NOMO-1 treated with dmso at 0.1 percent for 144 hours (cell line): Measurements from ENCODE around the gene FAM81B.

Experiments used
- DNase-seq: peaks from one replicate; lab custom pipeline; 2025; ENCODE audit not compliant: unreplicated experiment; lab: John Stamatoyannopoulos, UW

The FAM81B gene

DNA sequence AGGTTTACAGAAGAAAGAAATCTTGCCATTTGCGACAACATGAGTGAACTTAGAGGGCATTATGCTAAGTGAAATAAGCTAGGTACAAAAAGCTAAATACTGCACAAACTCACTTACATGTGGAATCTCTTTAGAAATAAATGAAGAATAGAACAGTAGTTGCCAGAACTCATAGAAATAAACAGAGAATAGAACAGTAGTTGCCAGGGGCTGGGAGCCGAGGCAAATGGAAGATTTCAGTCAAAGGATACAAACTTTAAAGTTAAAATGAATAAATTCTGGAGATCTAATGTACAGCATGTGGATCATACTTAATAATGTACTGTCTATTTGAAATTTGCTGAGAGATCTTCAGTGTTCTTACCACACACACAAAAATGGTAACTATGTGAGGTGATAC, 63.4 kb downstream of the FAM81B start:
- DNase-seq, result no peak

- DNase-seq, result no peak
Measured at GRCh38 chr5:95460665-95461064, 69.5 kb downstream of the FAM81B start.

DNA sequence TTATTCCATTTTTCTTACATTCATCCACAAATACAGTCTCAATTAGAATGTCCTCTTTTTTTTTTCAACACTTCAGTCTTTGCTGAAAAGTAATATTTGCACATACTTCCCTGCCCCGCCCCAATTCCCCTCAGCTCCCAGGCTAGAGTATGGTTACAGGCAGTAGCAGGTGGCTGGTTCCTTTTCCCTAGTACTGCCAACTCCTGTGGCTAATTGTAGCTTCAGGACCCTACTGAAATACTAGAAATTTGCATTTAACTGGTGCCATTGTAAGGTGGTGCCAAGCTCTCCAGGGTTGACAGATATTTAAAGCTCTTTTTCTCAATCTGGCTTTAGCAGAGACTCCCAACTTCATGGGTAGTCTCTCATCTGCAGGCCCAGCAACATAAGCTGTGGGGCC, 80.3 kb downstream of the FAM81B start:
- no peak for DNase-seq

GRCh38 chr5:95471942-95472341, 80.8 kb downstream of the FAM81B start:
- no peak for DNase-seq

DNA sequence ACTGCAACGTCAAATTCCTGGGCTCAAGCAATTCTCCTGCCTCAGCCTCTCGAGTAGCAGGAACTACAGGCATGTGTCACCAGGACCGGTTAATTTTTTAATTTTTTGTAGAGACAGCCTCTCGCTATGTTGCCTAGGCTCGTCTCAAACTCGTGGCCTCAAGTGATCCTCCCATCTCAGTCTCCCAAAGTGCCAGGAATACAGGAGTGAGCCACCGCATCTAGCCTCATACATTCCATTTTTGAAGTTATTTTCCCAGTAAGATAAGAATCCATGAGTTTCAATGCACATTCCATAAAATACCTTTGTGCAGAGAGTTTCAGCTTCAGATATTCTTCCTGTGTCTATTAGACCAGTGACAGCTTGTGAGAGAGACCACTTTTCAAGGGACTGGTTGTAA, 93.3 kb downstream of the FAM81B start:
- no peak for DNase-seq

GRCh38 chr5:95486191-95486590, 95.0 kb downstream of the FAM81B start:
- DNase-seq, result no peak

- DNase-seq, result no peak
Measured at GRCh38 chr5:95487880-95488279, 96.7 kb downstream of the FAM81B start.
